ENCODE results near the gene MEGF6. TPM values are rescaled to one million over a fixed set of nuclear protein-coding genes. Genes with fewer than 3 reads are reported as not detected.

MEGF6 gene
- total RNA-seq, 2 donors from 2014 or later = 83.0 to 103 TPM

DNA sequence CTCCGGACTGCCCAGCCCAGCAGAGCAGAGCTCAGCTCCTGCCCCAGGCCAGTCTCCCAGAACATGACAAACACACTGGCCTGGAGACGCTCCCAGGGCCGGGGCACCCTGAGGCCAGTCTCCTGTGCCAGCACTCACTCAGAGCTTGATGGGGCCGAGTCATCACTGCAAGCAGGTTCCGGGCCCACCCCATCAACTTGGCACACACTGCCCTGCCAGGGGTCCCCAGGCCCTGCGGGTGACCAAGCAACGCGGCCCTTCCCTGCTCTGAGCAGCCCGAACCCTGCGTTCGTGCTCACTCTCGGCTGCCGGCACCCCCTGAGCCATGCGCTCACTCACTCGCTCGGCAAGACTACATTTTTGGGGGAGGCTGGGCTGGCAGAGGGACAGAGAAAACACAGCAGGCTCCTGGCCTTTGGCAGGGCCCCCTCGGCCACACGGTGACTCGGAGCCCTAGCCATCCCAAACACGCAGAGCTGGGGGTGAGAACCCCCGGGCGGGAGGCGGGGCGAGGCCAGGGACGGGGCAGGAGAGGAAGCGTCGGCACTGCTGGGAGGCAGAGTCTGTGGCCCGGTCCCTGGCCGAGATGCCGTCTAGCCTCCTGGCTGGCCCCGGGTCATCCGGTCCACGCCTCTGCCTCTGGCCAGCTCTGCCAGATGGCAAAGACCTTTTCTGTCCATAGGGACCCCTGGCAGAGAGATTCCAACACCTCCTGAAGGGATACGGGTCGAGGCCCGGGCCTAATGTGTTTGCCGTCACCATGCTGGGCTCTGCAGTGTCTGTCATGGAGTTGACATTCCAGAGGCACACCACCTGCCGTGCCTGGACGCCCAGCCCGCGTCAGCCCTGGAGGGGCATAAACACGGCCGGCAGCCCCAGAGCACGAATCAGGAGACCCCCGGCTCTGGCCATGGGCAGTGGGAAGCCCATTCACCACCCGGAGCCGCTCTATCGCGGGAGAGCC, 68.0 kb downstream of the MEGF6 start:
- Histone ChIP-seq H3K27me3 (ENCODE audit: control insufficient read depth, insufficient read depth, low read length, poor library complexity, severe bottlenecking) (no peaks in the 10 kb centered on the region), H3K27ac (ENCODE audit: low read depth, low read length) (no peak overlapping the region), H3K36me3 (ENCODE audit: control insufficient read depth, insufficient read depth, low read length) (no peaks in the 10 kb centered on the region), H3K4me1 (ENCODE audit: control insufficient read depth, insufficient read depth, low read length) (no peaks in the 10 kb centered on the region), H3K4me3 (ENCODE audit: low read length) (no peak overlapping the region), H3K9ac (ENCODE audit: extremely low read depth, low read length, poor library complexity, severe bottlenecking) (no peak overlapping the region), H3K9me3 (ENCODE audit: control insufficient read depth, low read length) (no peaks in the 10 kb centered on the region)
- Mint-ChIP-seq H3K4me3 (no peak overlapping the region), H3K4me1 (peaks cover 2% of the 10 kb centered on the region), H3K27ac (no peak overlapping the region), H3K27me3 (ENCODE audit: insufficient read depth) (no peaks in the 10 kb centered on the region), H3K36me3 (ENCODE audit: low read depth) (no peaks in the 10 kb centered on the region), H3K9me3 (no peaks in the 10 kb centered on the region)
- peak; percentile 81 for DNase-seq
- TF ChIP-seq, protein P1, sequence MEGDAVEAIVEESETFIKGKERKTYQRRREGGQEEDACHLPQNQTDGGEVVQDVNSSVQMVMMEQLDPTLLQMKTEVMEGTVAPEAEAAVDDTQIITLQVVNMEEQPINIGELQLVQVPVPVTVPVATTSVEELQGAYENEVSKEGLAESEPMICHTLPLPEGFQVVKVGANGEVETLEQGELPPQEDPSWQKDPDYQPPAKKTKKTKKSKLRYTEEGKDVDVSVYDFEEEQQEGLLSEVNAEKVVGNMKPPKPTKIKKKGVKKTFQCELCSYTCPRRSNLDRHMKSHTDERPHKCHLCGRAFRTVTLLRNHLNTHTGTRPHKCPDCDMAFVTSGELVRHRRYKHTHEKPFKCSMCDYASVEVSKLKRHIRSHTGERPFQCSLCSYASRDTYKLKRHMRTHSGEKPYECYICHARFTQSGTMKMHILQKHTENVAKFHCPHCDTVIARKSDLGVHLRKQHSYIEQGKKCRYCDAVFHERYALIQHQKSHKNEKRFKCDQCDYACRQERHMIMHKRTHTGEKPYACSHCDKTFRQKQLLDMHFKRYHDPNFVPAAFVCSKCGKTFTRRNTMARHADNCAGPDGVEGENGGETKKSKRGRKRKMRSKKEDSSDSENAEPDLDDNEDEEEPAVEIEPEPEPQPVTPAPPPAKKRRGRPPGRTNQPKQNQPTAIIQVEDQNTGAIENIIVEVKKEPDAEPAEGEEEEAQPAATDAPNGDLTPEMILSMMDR (conservative IDR thresholded peaks at IDR 0.05) = no peak
- WGBS, 2 experiments (ENCODE audit: insufficient coverage in 1 of 2, insufficient read length in 1 of 2) = 55 to 72% methylated on average over 21 to 49 of the region's 49 CpGs

DNA sequence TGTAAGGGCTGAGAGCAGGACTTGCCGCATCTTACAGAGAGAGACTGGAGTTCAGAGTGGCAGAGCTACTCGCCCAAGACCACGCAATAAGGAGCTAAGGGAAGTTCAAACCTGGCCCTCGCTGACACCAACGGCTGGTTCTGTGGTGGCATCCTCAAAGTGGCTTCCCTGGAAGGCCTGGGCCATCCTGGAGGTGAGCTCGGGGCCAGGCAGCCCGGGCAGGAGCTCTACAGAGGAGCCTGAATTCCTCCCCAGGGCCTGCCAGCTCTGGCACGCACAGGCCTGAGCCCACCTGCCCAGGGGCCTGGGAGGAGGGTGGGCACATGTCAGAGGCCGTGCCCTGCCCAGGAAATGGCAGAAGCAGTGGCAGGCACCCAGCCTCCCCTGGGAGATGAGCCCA, 68.6 kb downstream of the MEGF6 start:
- Mint-ChIP-seq H3K4me1 (peaks cover 2% of the 10 kb centered on the region), H3K9me3 (no peaks in the 10 kb centered on the region), H3K27me3 (ENCODE audit: insufficient read depth) (no peaks in the 10 kb centered on the region), H3K27ac (no peak overlapping the region), H3K4me3 (no peak overlapping the region), H3K36me3 (ENCODE audit: low read depth) (no peaks in the 10 kb centered on the region)
- H3K27ac ChIP-seq (ENCODE audit: low read depth, low read length) = no peak overlapping the region
- no peak overlapping the region for H3K9ac ChIP-seq (ENCODE audit: extremely low read depth, low read length, poor library complexity, severe bottlenecking)
- no peaks in the 10 kb centered on the region for H3K4me1 ChIP-seq (ENCODE audit: control insufficient read depth, insufficient read depth, low read length)
- TF ChIP-seq, protein P1 (conservative IDR thresholded peaks at IDR 0.05) = no peak
- no peaks in the 10 kb centered on the region for H3K36me3 ChIP-seq (ENCODE audit: control insufficient read depth, insufficient read depth, low read length)
- H3K27me3 ChIP-seq (ENCODE audit: control insufficient read depth, insufficient read depth, low read length, poor library complexity, severe bottlenecking) = no peaks in the 10 kb centered on the region
- no peak overlapping the region for H3K4me3 ChIP-seq (ENCODE audit: low read length)
- no peak for DNase-seq
- no peaks in the 10 kb centered on the region for H3K9me3 ChIP-seq (ENCODE audit: control insufficient read depth, low read length)
- WGBS, 2 experiments (ENCODE audit: insufficient coverage in 1 of 2, insufficient read length in 1 of 2) = 91 to 99% methylated on average over 6 to 9 of the region's 9 CpGs

DNA sequence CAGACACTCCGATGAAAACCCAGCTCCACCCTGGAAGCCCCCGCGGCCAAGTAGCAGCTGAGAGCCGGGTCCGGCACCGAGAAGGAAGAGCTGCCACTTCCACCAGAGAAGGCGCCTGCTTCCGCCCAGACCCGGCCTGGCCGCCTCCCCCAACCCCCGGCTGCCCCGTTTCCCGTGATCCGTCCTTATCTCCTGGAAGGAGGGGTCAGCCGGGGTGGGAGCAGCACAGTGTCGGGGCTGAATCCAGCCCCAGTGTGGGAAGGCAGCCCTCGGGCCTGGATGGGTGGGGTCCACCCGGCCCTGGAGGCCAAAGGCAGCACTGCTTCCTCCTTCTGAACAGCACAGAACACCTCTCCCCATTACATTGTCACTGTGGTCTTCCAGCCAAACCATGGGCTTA, 69.4 kb downstream of the MEGF6 start:
- peaks cover 2% of the 10 kb centered on the region for H3K4me1 Mint-ChIP-seq
- H3K27me3 ChIP-seq (ENCODE audit: control insufficient read depth, insufficient read depth, low read length, poor library complexity, severe bottlenecking) = no peaks in the 10 kb centered on the region
- TF ChIP-seq, protein P1 (conservative IDR thresholded peaks at IDR 0.05) = peak; percentile 35
- no peak for DNase-seq
- H3K4me1 ChIP-seq (ENCODE audit: control insufficient read depth, insufficient read depth, low read length) = no peaks in the 10 kb centered on the region
- 85 to 96% methylated on average over 6 to 18 of the region's 18 CpGs for WGBS, 2 experiments (ENCODE audit: insufficient coverage in 1 of 2, insufficient read length in 1 of 2)
- no peak overlapping the region for H3K27ac ChIP-seq (ENCODE audit: low read depth, low read length)
- H3K4me3 ChIP-seq (ENCODE audit: low read length) = no peak overlapping the region
- H3K4me3 Mint-ChIP-seq = no peak overlapping the region
- H3K27ac Mint-ChIP-seq = no peak overlapping the region
- no peaks in the 10 kb centered on the region for H3K27me3 Mint-ChIP-seq (ENCODE audit: insufficient read depth)
- no peak overlapping the region for H3K9ac ChIP-seq (ENCODE audit: extremely low read depth, low read length, poor library complexity, severe bottlenecking)
- no peaks in the 10 kb centered on the region for H3K36me3 ChIP-seq (ENCODE audit: control insufficient read depth, insufficient read depth, low read length)
- H3K9me3 Mint-ChIP-seq = no peaks in the 10 kb centered on the region
- no peaks in the 10 kb centered on the region for H3K9me3 ChIP-seq (ENCODE audit: control insufficient read depth, low read length)
- no peaks in the 10 kb centered on the region for H3K36me3 Mint-ChIP-seq (ENCODE audit: low read depth)
